ENCODE data around the gene NUMBL. TPM values are rescaled to one million over a fixed set of nuclear protein-coding genes. Genes with fewer than 3 reads are reported as not detected.

Gene NUMBL
- total and polyA plus RNA-seq, 9 of the 15 experiments (the other 6 are each of a cell fraction or from before 2014, with no cell fraction given): 0.39 to 38.6 (median 6.6) TPM

DNA sequence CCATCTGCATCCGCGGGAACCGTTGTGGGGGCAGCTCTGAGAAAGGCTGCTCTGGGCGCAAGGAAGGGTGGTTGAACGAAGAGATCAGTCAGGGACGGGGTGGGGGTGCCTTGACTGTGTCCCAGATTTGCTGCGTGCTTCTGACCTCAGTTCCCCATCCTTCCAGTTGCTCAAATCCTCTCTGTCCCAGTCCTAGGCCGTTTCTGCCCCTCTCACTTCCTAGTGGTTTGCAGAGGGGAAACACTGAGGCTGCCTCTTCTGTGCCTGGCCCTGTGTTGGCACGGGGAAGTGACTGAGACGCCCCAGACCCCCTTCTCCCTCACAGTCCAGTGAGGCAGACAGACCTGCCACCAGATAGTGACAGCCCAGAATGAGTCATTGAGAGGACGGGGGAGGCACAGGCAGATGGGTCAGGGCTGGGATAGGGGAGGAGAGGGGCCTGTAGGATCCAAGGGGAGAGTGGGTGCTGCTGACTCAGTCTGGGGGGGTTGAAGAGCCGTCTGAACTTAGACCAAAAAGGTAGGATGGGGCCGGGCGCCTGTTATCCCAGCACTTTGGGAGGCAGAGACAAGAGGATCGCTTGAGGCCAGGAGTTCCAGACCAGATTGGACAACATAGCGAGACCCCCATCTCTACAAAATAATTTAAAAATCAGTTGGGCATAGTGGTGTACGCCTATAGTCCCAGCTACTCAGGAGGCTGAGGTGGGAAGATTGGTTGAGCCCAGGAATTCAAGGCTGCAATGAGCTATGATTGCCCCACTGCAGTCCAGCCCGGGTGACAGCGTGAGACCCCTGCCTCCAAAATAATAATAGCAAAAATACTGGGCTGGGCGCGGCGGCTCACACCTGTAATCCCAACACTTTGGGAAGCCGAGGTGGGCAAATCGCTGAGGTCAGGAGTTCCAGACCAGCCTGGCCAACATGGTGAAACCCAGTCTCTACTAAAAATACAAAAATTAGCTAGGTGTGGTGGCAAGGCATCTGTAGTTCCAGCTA lies 26.5 kb downstream of the NUMBL start (continued):
- TF ChIP-seq DIDO1 (tag; IDR thresholded peaks at IDR 0.05; ENCODE audit: low read depth) (no peak), ZSCAN32 (CRISPR knock-in tag; IDR thresholded peaks at IDR 0.05) (no peak), KLF13 (tag; IDR thresholded peaks at IDR 0.05; ENCODE audit: borderline replicate concordance, low read depth) (no peak), FOXJ3 (CRISPR knock-in tag; IDR thresholded peaks at IDR 0.05) (0 out of 2 replicates have a peak, but pooled peaks have one; percentile 10), GABPB1 (CRISPR knock-in tag; IDR thresholded peaks at IDR 0.05) (no peak), CBX8 (IDR thresholded peaks at IDR 0.05; ENCODE audit: borderline replicate concordance, extremely low read depth, low read depth, low read length, poor library complexity, severe bottlenecking) (no peak), SMAD4 (CRISPR knock-in tag; conservative IDR thresholded peaks at IDR 0.05) (no peak), JUND (IDR thresholded peaks at IDR 0.05; ENCODE audit: borderline replicate concordance, low read depth, low read length) (peak; percentile 97), JUND (tag; IDR thresholded peaks at IDR 0.05; ENCODE audit: borderline replicate concordance, low read depth, low read length) (peak; percentile 95; the same call in 2 of the 3 replicates), CAMTA2 (CRISPR knock-in tag; conservative IDR thresholded peaks at IDR 0.05) (no peak), HDAC3 (IDR thresholded peaks at IDR 0.05; ENCODE audit: borderline replicate concordance, partially characterized antibody) (peak; percentile 27), TOE1 (IDR thresholded peaks at IDR 0.05; ENCODE audit: borderline replicate concordance) (0 out of 2 replicates have a peak, but pooled peaks have one; percentile 12), TOE1 (CRISPR knock-in tag; IDR thresholded peaks at IDR 0.05; ENCODE audit: borderline replicate concordance, low read depth) (no peak), ZNF354B (CRISPR knock-in tag; IDR thresholded peaks at IDR 0.05) (no peak), FOXM1 (IDR thresholded peaks at IDR 0.05; ENCODE audit: low read depth) (no peak), FOXM1 (CRISPR knock-in tag; IDR thresholded peaks at IDR 0.05; ENCODE audit: low read depth) (no peak), BHLHE40 (IDR thresholded peaks at IDR 0.05; ENCODE audit: low read length) (no peak; the same call in 1 of the 2 replicates)
- TF ChIP-seq, protein P1, sequence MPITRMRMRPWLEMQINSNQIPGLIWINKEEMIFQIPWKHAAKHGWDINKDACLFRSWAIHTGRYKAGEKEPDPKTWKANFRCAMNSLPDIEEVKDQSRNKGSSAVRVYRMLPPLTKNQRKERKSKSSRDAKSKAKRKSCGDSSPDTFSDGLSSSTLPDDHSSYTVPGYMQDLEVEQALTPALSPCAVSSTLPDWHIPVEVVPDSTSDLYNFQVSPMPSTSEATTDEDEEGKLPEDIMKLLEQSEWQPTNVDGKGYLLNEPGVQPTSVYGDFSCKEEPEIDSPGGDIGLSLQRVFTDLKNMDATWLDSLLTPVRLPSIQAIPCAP (CRISPR knock-in tag; IDR thresholded peaks at IDR 0.05; ENCODE audit: borderline replicate concordance): no peak
- TF ChIP-seq, protein P2, sequence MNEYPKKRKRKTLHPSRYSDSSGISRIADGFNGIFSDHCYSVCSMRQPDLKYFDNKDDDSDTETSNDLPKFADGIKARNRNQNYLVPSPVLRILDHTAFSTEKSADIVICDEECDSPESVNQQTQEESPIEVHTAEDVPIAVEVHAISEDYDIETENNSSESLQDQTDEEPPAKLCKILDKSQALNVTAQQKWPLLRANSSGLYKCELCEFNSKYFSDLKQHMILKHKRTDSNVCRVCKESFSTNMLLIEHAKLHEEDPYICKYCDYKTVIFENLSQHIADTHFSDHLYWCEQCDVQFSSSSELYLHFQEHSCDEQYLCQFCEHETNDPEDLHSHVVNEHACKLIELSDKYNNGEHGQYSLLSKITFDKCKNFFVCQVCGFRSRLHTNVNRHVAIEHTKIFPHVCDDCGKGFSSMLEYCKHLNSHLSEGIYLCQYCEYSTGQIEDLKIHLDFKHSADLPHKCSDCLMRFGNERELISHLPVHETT (CRISPR knock-in tag; conservative IDR thresholded peaks at IDR 0.05 in 1 of 2, IDR thresholded peaks at IDR 0.05 in 1 of 2): no peak
- TF ChIP-seq, protein P3, sequence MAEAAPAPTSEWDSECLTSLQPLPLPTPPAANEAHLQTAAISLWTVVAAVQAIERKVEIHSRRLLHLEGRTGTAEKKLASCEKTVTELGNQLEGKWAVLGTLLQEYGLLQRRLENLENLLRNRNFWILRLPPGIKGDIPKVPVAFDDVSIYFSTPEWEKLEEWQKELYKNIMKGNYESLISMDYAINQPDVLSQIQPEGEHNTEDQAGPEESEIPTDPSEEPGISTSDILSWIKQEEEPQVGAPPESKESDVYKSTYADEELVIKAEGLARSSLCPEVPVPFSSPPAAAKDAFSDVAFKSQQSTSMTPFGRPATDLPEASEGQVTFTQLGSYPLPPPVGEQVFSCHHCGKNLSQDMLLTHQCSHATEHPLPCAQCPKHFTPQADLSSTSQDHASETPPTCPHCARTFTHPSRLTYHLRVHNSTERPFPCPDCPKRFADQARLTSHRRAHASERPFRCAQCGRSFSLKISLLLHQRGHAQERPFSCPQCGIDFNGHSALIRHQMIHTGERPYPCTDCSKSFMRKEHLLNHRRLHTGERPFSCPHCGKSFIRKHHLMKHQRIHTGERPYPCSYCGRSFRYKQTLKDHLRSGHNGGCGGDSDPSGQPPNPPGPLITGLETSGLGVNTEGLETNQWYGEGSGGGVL (CRISPR knock-in tag; IDR thresholded peaks at IDR 0.05): no peak
- TF ChIP-seq, protein P4, sequence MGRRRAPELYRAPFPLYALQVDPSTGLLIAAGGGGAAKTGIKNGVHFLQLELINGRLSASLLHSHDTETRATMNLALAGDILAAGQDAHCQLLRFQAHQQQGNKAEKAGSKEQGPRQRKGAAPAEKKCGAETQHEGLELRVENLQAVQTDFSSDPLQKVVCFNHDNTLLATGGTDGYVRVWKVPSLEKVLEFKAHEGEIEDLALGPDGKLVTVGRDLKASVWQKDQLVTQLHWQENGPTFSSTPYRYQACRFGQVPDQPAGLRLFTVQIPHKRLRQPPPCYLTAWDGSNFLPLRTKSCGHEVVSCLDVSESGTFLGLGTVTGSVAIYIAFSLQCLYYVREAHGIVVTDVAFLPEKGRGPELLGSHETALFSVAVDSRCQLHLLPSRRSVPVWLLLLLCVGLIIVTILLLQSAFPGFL (CRISPR knock-in tag; IDR thresholded peaks at IDR 0.05): no peak

All from K562 (cell line).